Pancreas (tissue), 10 donors: ENCODE measurements around the gene TAF11L3. TPM values are rescaled to one million over a fixed set of nuclear protein-coding genes. Genes with fewer than 3 reads are reported as not detected.
"Not testable (repeated sequence)": the region's sequence is repeated elsewhere in the genome, so short reads cannot be mapped to it uniquely, and the experiment has no call there.

Experiments used
- ATAC-seq, 4 donors: fragments of 200-7000 bp; cut with Tn5 transposase; one replicate each; pipeline versions ENCODE4 v1.8.0 to v1.9.1; 2020; ENCODE audit warnings: mild to moderate bottlenecking in 4 of 4, moderate library complexity in 4 of 4
- DNase-seq, 6 donors: peaks; one replicate each; pipeline ENCODE4 v3.0.0-alpha.2; 2020
- FAIRE-seq: peaks from 2 replicates; lab custom pipeline; 2012; peaks lifted over from hg19 to GRCh38; lab: Jason Lieb, UNC
- H3K27ac ChIP-seq, 4 donors: fragments of 200-600 bp; sonication (generic); 1 replicate in 3 of 4; 2 replicates in 1 of 4; pipeline versions ENCODE4 v1.5.0 to v1.8.0; 2020
- H3K27me3 ChIP-seq, 4 donors: fragments of 200-600 bp; one replicate each; pipeline ENCODE4 v1.8.0; 2021
- H3K36me3 ChIP-seq, 3 donors: fragments of 200-600 bp; sonication (generic) in 1 of 3; one replicate each; pipeline versions ENCODE4 v1.5.0 to v1.8.0; 2020 to 2021
- H3K4me1 ChIP-seq, 3 donors: fragments of 200-600 bp; one replicate each; pipeline ENCODE4 v1.8.0; 2021
- H3K4me3 ChIP-seq, 4 donors: fragments of 200-600 bp; sonication (generic) in 2 of 4; one replicate each; pipeline versions ENCODE4 v1.5.0 to v1.8.0; 2020 to 2021
- H3K9me3 ChIP-seq, 4 donors: fragments of 200-600 bp; one replicate each; pipeline ENCODE4 v1.8.0; 2021
- WGBS, 2 donors: extraction: QIAGEN DNeasy Blood & Tissue Kit; methylation state at CpG; one replicate each; pipeline ENCODE4 v1.1.7; 2013; 5-methylcytosine and 5-hydroxymethylcytosine counted together
- intact Hi-C, 3 donors: fragments of 100-400 bp; cut with DNase I; formaldehyde crosslinking; loops; one replicate each; pipeline versions ENCODE4 v1.11.1 to v1.14.2; 2022
- polyA plus RNA-seq, 2 donors: library from polyadenylated mRNA; stranded (reverse); fragments of 200-250 nt; gene quantifications; one replicate each; pipeline ENCODE4 v1.2.3, GENCODE V29; 2013
- total RNA-seq, 6 donors: library from RNA; stranded (reverse); fragmentation: NEBNext Ultra II Directional in 4 of 6; extraction: Animal tissue kit (Norgen Biotek cat#: 25700) in 4 of 6; gene quantifications; one replicate each; pipeline versions ENCODE4 v1.2.1 to v1.2.4, GENCODE V29; 2021 to 2023
- TF ChIP-seq, protein P1 (sequence below), 4 donors: fragments of 200-600 bp; sonication (generic) in 3 of 4; IDR thresholded peaks; one replicate each; pipeline versions ENCODE4 v1.5.0 to v1.8.0; 2021; ENCODE audit warnings: antibody characterized with exemption in 4 of 4
- donor health status: healthy with polysubstance abuse.
- donor health status: DM: no; HTN: no; CAD: no; lungs with moderate emphysema.
- donor health status: DM: no; HTN: no; CAD: no.
- donor health status: control.
- donor health status: control.
- donor health status: Bipolar disorder and iron deficiency.
- donor health status: DM: yes; HTN: yes; CAD: no.
- donor health status: DM: no; HTN: no; CAD: no.
- donor health status: DM: no; HTN: no; CAD: no.
- donor health status: DM: yes; HTN: yes; CAD: no.

The TAF11L3 gene
- total and polyA plus RNA-seq, 8 donors, result not detected

DNA sequence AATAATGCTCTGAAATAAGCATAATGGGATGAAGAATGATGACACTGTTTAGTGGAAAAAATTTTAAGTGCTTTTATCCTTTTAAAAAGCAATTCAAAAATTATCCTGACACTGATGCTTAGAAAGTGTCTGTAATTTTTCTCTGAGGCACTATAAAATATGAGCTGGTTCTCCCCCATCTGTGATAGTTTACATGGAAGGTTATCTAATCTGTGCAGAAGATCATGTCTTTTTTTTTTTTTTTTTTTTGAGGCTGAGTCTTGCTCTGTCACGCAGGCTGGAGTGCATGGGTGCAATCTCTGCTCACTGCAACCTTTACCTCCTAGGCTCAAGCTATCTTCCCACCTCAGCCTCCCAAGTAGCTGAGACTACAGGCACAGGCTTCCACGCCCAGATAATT is 35.4 kb upstream of the TAF11L3 start:
- ATAC-seq (no peak), DNase-seq (no peak), FAIRE-seq (no peak)
- no peaks in the 10 kb centered on the region for H3K9me3 ChIP-seq
- peaks cover 0 to 9% (median 0%) of the 10 kb centered on the region in 4 donors for H3K27me3 ChIP-seq
- whole genome bisulfite sequencing, 2 donors, result 49 to 58% methylated on average over 2 of the region's 2 CpGs
- H3K36me3 ChIP-seq, result no peaks in the 10 kb centered on the region
- no peak overlapping the region for H3K27ac ChIP-seq
- TF ChIP-seq, protein P1, sequence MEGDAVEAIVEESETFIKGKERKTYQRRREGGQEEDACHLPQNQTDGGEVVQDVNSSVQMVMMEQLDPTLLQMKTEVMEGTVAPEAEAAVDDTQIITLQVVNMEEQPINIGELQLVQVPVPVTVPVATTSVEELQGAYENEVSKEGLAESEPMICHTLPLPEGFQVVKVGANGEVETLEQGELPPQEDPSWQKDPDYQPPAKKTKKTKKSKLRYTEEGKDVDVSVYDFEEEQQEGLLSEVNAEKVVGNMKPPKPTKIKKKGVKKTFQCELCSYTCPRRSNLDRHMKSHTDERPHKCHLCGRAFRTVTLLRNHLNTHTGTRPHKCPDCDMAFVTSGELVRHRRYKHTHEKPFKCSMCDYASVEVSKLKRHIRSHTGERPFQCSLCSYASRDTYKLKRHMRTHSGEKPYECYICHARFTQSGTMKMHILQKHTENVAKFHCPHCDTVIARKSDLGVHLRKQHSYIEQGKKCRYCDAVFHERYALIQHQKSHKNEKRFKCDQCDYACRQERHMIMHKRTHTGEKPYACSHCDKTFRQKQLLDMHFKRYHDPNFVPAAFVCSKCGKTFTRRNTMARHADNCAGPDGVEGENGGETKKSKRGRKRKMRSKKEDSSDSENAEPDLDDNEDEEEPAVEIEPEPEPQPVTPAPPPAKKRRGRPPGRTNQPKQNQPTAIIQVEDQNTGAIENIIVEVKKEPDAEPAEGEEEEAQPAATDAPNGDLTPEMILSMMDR (IDR thresholded peaks at IDR 0.05), result no peak
- no peak overlapping the region for H3K4me3 ChIP-seq
- H3K4me1 ChIP-seq, result no peaks in the 10 kb centered on the region
- intact Hi-C loops, result no loop called here

DNA sequence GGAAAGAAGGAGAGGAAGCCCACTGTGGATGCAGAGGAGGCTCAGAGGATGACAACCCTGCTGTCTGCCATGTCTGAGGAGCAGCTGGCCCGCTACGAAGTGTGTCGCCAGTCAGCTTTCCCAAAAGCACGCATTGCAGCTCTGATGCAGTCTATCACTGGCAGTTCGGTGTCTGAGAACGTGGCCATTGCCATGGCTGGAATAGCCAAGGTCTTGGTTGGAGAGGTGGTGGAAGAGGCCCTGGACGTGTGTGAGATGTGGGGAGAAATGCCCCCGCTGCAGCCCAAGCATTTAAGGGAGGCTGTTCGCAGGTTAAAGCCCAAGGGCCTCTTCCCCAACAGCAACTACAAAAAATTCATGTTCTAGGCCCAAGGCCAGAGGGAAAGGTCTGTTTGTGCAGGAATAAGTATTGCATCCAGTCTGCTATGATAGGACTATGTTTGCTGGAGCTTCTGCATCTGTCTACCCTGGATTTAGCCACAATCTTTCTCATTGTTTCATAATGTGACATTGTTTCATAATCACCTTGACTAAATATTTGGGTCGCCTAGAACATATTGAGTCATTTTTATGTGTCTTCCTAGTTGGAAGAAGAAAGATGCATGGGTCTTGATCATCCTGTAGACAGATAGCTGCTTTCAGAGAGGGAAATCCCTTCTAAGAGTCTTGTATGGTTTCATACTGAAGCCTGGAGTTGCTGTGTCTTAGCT is 31.5 kb upstream of the TAF11L3 start:
- intact Hi-C loops, H3K4me3 ChIP-seq, H3K27ac ChIP-seq, H3K9me3 ChIP-seq, H3K4me1 ChIP-seq, DNase-seq, ATAC-seq, H3K27me3 ChIP-seq, FAIRE-seq, H3K36me3 ChIP-seq: not testable (repeated sequence)
- WGBS, 2 donors, result 69 to 79% methylated on average over 10 of the region's 10 CpGs

DNA sequence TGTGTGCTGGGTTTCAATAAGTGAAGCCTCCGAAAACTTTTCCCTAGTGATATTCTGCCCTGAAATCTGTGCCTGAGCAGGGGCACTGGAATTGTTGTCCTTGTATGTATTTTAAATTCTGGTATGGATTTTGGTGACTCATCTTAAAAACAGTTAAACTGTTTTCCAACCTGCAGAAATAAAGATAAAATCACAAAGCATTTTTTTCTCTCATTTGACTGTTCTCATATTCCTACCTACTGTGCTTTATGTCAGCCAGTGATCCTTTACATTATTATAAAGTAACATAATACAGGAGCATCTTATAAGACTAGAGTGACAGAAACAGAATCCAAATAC is 31.0 kb upstream of the TAF11L3 start:
- Histone ChIP-seq H3K9me3 (no peaks in the 10 kb centered on the region), H3K4me1 (no peaks in the 10 kb centered on the region), H3K36me3 (no peaks in the 10 kb centered on the region), H3K27ac (no peak overlapping the region), H3K4me3 (no peak overlapping the region), H3K27me3 (peaks cover 0 to 9% (median 0%) of the 10 kb centered on the region in 4 donors)
- WGBS, 2 donors, result 52 to 84% methylated on average over 1 of the region's 1 CpG
- TF ChIP-seq, protein P1 (IDR thresholded peaks at IDR 0.05), result no peak
- FAIRE-seq, result no peak
- intact Hi-C loops, result no loop called here
- ATAC-seq, result no peak
- no peak for DNase-seq

DNA sequence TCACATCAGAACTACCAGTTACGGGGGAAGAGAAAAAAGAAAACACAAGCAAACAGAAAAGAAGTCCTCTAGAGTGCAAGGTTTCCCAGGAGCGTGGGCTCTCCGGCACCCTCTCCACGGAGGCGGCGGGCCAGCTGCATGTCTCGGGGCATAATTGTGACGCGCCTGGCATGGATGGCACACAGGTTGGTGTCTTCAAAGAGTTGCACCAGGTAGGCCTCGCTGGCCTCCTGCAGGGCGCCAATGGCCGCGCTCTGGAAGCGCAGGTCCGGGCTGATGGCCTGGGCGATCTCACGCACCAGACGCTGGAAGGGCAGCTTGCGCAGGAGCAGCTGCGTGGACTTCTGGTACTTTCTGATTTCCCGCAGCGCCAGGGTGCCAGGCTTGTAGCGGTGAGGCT is 26.9 kb upstream of the TAF11L3 start:
- H3K36me3 ChIP-seq, DNase-seq, H3K9me3 ChIP-seq, intact Hi-C loops, FAIRE-seq, H3K27ac ChIP-seq, H3K4me1 ChIP-seq, H3K4me3 ChIP-seq, H3K27me3 ChIP-seq, ATAC-seq: not testable (repeated sequence)
- 89 to 93% methylated on average over 17 to 23 of the region's 23 CpGs for WGBS, 2 donors

DNA sequence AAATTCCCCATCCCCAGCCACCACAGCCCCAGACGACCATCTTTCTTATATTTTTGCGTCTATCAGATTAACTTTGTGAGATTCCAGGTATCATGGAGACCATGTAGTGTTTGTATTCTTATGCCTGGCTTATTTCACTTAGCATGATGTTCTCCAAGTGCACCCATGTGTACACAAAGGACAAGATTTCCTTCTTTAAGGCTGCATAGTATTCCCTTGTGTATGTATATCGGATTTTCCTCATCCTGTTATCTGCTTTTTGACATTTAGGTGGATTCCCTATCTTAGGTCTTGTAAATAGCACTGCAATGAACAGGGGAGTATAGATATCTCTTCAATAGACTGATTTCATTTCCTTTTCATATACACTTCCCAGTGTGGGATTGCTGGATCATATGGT is 25.4 kb upstream of the TAF11L3 start:
- H3K27ac ChIP-seq, result no peak overlapping the region
- intact Hi-C loops, result no loop called here
- no peaks in the 10 kb centered on the region for H3K9me3 ChIP-seq
- DNase-seq (no peak), ATAC-seq (no peak), FAIRE-seq (no peak)
- TF ChIP-seq, protein P1 (IDR thresholded peaks at IDR 0.05), result no peak
- no peaks in the 10 kb centered on the region for H3K36me3 ChIP-seq
- no peaks in the 10 kb centered on the region for H3K4me1 ChIP-seq
- H3K4me3 ChIP-seq, result no peak overlapping the region
- no peaks in the 10 kb centered on the region for H3K27me3 ChIP-seq
- 69 to 70% methylated on average over 3 of the region's 3 CpGs for WGBS, 2 donors

DNA sequence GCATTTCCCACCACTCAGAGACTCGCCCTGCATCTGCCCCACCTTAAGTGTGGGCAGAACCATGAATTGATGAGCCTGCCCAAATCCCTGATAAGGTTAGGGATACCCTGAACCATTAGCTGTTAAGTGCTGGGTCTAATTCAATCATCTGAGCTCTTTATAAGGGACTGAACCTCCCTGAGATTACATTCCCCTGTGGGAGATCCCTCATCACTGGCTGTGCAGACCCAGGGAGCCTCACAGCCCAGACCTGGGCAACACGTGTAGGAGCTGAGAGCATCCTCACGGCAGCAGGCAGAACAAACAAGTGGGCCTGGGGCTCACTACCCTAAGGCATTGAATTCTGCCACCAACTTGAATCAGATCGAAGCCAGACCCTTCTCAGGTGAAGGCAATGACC is 20.7 kb upstream of the TAF11L3 start:
- TF ChIP-seq, protein P1 (IDR thresholded peaks at IDR 0.05), result no peak
- Histone ChIP-seq H3K9me3 (no peaks in the 10 kb centered on the region), H3K27me3 (no peaks in the 10 kb centered on the region), H3K36me3 (no peaks in the 10 kb centered on the region), H3K4me1 (no peaks in the 10 kb centered on the region), H3K4me3 (no peak overlapping the region), H3K27ac (no peak overlapping the region)
- ATAC-seq (no peak), FAIRE-seq (no peak), DNase-seq (no peak)
- WGBS, 2 donors, result 37 to 46% methylated on average over 4 of the region's 4 CpGs
- intact Hi-C loops, result no loop called here

DNA sequence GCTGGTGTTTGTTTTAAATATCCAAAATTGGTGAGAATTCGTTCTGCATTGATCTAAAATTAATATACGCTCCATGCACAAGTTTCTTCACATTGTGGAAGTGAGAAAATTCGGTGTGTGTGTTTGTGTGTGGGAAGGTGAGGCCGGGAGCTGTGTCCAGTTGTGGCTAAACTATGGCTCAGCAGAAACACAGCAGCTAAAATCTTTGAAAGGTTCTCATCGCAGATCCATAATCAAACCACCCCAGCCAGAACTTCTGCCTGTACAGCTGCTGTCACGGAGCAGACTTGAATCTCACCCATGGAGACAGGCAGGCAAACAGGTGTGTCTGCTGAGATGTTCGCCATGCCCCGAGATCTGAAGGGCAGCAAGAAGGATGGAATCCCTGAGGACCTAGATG is 20.2 kb upstream of the TAF11L3 start, which contains the start of gene TAF11L2:
Gene TAF11L2 (plus strand): TSS at position 301 of the 400 bp plus-strand sequence.
- ATAC-seq, H3K27me3 ChIP-seq, DNase-seq, H3K4me1 ChIP-seq, H3K9me3 ChIP-seq, H3K27ac ChIP-seq, FAIRE-seq, intact Hi-C loops, H3K36me3 ChIP-seq, H3K4me3 ChIP-seq: not testable (repeated sequence)
- WGBS, 2 donors, result 62 to 70% methylated on average over 8 of the region's 8 CpGs
